DMS114 treated with DMSO at 0.1 percent for 48 hours (cell line): ENCODE data around the gene DOHH.
"Not testable (repeated sequence)": the region's sequence is repeated elsewhere in the genome, so short reads cannot be mapped to it uniquely, and the experiment has no call there.

ENCODE experiments used
- DNase-seq: peaks from one replicate; lab custom pipeline; 2025; ENCODE audit not compliant: unreplicated experiment; lab: John Stamatoyannopoulos, UW

The DOHH gene

GRCh38 chr19:3462991-3463713 is 37.3 kb downstream of the DOHH start:
- no peak for DNase-seq

- DNase-seq: no peak
Observed at GRCh38 chr19:3459965-3460582, 40.4 kb downstream of the DOHH start.

- DNase-seq: no peak
Observed at GRCh38 chr19:3459089-3459881, 41.2 kb downstream of the DOHH start.

GRCh38 chr19:3458229-3459088 is 42.0 kb downstream of the DOHH start:
- no peak for DNase-seq

- no peak for DNase-seq
Observed at GRCh38 chr19:3457528-3458228, 42.8 kb downstream of the DOHH start.

GRCh38 chr19:3456925-3457527 is 43.4 kb downstream of the DOHH start:
- DNase-seq: no peak

- DNase-seq: no peak
Observed at GRCh38 chr19:3455960-3456601, 44.4 kb downstream of the DOHH start.

- no peak for DNase-seq
Observed at GRCh38 chr19:3455393-3455955, 45.0 kb downstream of the DOHH start.

- no peak for DNase-seq
Observed at GRCh38 chr19:3454656-3455392, 45.6 kb downstream of the DOHH start.

- no peak for DNase-seq
Observed at GRCh38 chr19:3453840-3454239, 46.6 kb downstream of the DOHH start.

- DNase-seq: not testable (repeated sequence)
Observed at GRCh38 chr19:3452942-3453214, 47.6 kb downstream of the DOHH start.

- no peak for DNase-seq
Observed at GRCh38 chr19:3452171-3452941, 48.1 kb downstream of the DOHH start.

GRCh38 chr19:3451451-3451866 is 49.0 kb downstream of the DOHH start:
- no peak for DNase-seq

GRCh38 chr19:3450796-3451411 is 49.6 kb downstream of the DOHH start:
- no peak for DNase-seq

- no peak for DNase-seq
Observed at GRCh38 chr19:3448616-3449334, 51.7 kb downstream of the DOHH start.

- not testable (repeated sequence) for DNase-seq
Observed at GRCh38 chr19:3446657-3447056, 53.8 kb downstream of the DOHH start.

GRCh38 chr19:3444695-3445234 is 55.7 kb downstream of the DOHH start:
- DNase-seq: no peak
